ENCODE data around the gene TOX3. TPM values are rescaled to one million over a fixed set of nuclear protein-coding genes. Genes with fewer than 3 reads are reported as not detected.

Gene TOX3
- total RNA-seq, 4 donors from 2014 or later, result 0.47 TPM; not detected in 3

DNA sequence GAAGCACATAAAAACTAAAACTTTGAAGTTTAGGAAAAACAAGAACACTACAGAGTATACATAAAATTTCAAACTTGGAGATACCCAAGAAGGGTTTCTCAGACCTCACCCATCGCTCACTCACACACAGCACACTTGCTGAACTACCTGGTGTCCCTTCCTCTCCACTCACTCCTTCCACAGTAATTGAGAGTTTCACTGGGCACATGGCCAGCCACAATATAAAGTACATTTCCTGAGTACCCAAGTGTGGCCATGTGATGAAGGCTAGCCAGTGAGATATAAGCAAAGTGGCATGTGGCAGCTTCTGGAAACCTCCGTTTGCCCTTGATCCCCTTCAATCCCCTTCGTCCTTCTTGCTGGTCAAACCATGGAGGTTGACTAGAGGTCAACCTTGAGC lies 11.9 kb downstream of the TOX3 start:
- no peak for DNase-seq
- in situ Hi-C loops (cut with MboI; ENCODE audit: low sequenced_read_pairs in 4 of 4) (no loop called here), intact Hi-C loops (cut with DNase I; ENCODE audit: low total_unique reads) (no loop called here)
- Histone ChIP-seq H3K4me1 (no peaks in the 10 kb centered on the region), H3K27me3 (no peaks in the 10 kb centered on the region), H3K36me3 (no peaks in the 10 kb centered on the region), H3K27ac (no peak overlapping the region), H3K4me3 (no peak overlapping the region), H3K9me3 (no peaks in the 10 kb centered on the region)
- TF ChIP-seq, protein P1, sequence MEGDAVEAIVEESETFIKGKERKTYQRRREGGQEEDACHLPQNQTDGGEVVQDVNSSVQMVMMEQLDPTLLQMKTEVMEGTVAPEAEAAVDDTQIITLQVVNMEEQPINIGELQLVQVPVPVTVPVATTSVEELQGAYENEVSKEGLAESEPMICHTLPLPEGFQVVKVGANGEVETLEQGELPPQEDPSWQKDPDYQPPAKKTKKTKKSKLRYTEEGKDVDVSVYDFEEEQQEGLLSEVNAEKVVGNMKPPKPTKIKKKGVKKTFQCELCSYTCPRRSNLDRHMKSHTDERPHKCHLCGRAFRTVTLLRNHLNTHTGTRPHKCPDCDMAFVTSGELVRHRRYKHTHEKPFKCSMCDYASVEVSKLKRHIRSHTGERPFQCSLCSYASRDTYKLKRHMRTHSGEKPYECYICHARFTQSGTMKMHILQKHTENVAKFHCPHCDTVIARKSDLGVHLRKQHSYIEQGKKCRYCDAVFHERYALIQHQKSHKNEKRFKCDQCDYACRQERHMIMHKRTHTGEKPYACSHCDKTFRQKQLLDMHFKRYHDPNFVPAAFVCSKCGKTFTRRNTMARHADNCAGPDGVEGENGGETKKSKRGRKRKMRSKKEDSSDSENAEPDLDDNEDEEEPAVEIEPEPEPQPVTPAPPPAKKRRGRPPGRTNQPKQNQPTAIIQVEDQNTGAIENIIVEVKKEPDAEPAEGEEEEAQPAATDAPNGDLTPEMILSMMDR (IDR thresholded peaks at IDR 0.05 in 4 of 5, conservative IDR thresholded peaks at IDR 0.05 in 1 of 5), result no peak
- TF ChIP-seq POLR2A (IDR thresholded peaks at IDR 0.05), result no peak
- ATAC-seq, result no peak

DNA sequence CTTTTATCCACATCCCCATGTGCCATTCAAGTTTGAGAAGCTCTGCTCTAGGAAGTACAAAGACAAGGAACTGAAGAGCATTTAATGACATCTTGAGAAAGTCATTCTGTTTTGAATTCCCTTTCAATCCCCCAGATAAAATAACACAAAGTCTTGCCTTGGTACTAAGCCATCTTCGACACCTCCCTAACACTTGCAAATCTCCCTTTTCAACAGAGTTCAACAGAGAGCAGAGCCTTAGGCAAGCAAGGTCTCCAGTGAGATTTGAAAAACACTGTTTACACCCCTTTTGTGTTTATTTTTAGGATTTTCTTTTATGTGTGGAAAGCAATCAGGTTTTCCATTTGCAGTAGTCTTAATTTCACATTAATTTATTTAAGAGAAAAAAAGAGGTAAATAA lies 13.6 kb downstream of the TOX3 start:
- in situ Hi-C loops (cut with MboI; ENCODE audit: low sequenced_read_pairs in 4 of 4), result no loop called here

DNA sequence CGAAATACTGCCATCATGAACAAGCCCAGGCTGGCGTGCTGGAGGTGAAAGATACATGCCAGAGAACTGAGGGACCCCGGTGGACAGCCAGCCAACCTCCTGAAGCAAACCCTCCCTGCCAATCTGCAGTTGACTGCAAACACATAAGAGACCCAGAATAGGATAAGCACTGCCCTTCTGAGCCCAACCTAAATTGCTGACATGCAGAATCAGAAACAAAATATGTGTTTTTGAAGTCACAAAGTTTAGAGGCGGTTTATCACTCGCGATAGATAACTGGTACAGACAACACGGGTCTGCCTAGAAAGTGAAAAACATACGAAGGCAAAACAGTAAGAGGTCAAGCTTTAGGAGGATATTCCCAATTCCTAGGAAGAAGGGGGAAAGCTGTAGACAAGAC lies 14.6 kb downstream of the TOX3 start:
- no peaks in the 10 kb centered on the region for H3K9me3 ChIP-seq
- DNase-seq, result no peak
- TF ChIP-seq, protein P1 (IDR thresholded peaks at IDR 0.05 in 4 of 5, conservative IDR thresholded peaks at IDR 0.05 in 1 of 5), result no peak
- no peak for TF ChIP-seq POLR2A (IDR thresholded peaks at IDR 0.05)
- ATAC-seq, result no peak
- intact Hi-C loops (cut with DNase I; ENCODE audit: low total_unique reads) (no loop called here), in situ Hi-C loops (cut with MboI; ENCODE audit: low sequenced_read_pairs in 4 of 4) (no loop called here)
- no peaks in the 10 kb centered on the region for H3K27me3 ChIP-seq
- no peaks in the 10 kb centered on the region for H3K4me1 ChIP-seq
- H3K4me3 ChIP-seq, result no peak overlapping the region
- H3K27ac ChIP-seq, result no peak overlapping the region
- H3K36me3 ChIP-seq, result no peaks in the 10 kb centered on the region

More for the DNA sequence above, 13.6 kb downstream of the TOX3 start:
- Histone ChIP-seq H3K9me3 (no peaks in the 10 kb centered on the region), H3K27me3 (no peaks in the 10 kb centered on the region), H3K4me3 (no peak overlapping the region), H3K36me3 (no peaks in the 10 kb centered on the region), H3K27ac (no peak overlapping the region), H3K4me1 (no peaks in the 10 kb centered on the region)
- no peak for TF ChIP-seq POLR2A (IDR thresholded peaks at IDR 0.05)
- TF ChIP-seq, protein P1 (IDR thresholded peaks at IDR 0.05 in 4 of 5, conservative IDR thresholded peaks at IDR 0.05 in 1 of 5), result no peak
- no peak for DNase-seq
- intact Hi-C loops (cut with DNase I; ENCODE audit: low total_unique reads), result no loop called here
- ATAC-seq, result no peak

DNA sequence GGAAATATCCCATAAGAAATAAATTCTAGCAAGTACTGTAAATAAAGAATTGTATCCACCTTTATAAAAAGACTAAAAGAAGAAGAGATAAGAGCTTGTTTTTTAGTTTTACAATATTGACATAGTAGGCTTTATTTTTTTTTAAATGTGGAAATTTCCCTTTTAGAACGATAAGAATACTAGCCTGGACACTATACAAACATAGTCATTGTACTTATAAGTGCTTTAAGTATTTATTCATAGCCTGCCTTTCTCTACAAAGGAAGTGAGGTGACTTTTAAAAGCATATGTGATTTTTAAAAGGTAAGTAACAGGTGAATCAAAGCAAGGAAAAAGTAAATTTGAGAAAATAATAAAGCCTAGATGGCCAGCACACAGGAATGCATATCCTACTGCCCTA lies 17.7 kb downstream of the TOX3 start:
- in situ Hi-C loops (cut with MboI; ENCODE audit: low sequenced_read_pairs in 4 of 4) (no loop called here), intact Hi-C loops (cut with DNase I; ENCODE audit: low total_unique reads) (no loop called here)
- TF ChIP-seq, protein P1 (IDR thresholded peaks at IDR 0.05 in 4 of 5, conservative IDR thresholded peaks at IDR 0.05 in 1 of 5), result no peak
- no peak for TF ChIP-seq POLR2A (IDR thresholded peaks at IDR 0.05)
- Histone ChIP-seq H3K27ac (no peak overlapping the region), H3K27me3 (no peaks in the 10 kb centered on the region), H3K9me3 (no peaks in the 10 kb centered on the region), H3K36me3 (no peaks in the 10 kb centered on the region), H3K4me3 (no peak overlapping the region), H3K4me1 (no peaks in the 10 kb centered on the region)
- DNase-seq (no peak), ATAC-seq (no peak)

DNA sequence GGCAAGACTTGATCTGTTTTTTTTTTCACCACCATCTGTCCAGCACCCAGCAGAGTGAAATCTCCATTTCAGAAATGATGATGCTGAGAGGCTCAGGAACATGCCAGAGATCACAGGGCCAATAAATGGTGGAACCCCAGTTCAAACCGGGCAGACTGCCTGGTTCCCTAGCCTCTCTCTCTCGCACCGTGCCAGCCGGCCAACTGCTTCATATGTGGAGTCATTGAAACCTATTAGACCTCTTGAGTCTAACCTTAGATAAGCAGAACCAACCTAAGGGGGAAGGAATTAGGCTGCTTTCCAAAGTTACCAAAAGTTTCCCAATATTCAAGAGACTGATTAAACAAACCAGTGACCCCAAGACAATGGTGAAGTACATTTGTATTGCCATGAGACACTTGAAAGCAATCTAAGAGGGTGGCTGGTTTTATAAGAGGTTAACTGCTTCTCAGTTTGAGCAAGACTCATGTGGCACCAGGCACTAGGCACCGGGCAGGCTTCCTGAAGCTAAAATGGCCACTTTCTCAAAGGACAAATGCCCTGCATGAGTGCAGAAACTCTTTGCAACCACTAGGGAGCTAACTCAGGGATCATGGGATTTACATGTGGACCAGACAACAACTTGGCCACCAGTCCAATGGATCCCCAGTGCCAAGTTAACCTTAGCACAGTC lies 18.4 kb downstream of the TOX3 start:
- intact Hi-C loops (cut with DNase I; ENCODE audit: low total_unique reads), result no loop called here
- Histone ChIP-seq H3K4me3 (no peak overlapping the region), H3K9me3 (no peaks in the 10 kb centered on the region), H3K27me3 (no peaks in the 10 kb centered on the region), H3K27ac (no peak overlapping the region), H3K4me1 (no peaks in the 10 kb centered on the region), H3K36me3 (no peaks in the 10 kb centered on the region)
- in situ Hi-C loops (cut with MboI; ENCODE audit: low sequenced_read_pairs in 4 of 4), result no loop called here
- no peak for ATAC-seq
- no peak for DNase-seq
- TF ChIP-seq, protein P1 (IDR thresholded peaks at IDR 0.05 in 4 of 5, conservative IDR thresholded peaks at IDR 0.05 in 1 of 5), result no peak
- TF ChIP-seq POLR2A (IDR thresholded peaks at IDR 0.05), result no peak

Measured in gastrocnemius medialis (tissue), 4 donors.